HG02763 (cell line): ENCODE data around the gene EOGT.

ENCODE experiments used
- ATAC-seq: cut with Tn5 transposase; IDR thresholded peaks from one replicate; pipeline ENCODE4 v1.9.1; 2021; ENCODE audit warnings: mild to moderate bottlenecking, moderate library complexity; ENCODE audit not compliant: unreplicated experiment

The EOGT gene

GRCh38 chr3:69009559-69010410, 3.7 kb downstream of the EOGT start:
- ATAC-seq: no peak

- no peak for ATAC-seq
Measured at GRCh38 chr3:69008980-69009379, 4.5 kb downstream of the EOGT start.

DNA sequence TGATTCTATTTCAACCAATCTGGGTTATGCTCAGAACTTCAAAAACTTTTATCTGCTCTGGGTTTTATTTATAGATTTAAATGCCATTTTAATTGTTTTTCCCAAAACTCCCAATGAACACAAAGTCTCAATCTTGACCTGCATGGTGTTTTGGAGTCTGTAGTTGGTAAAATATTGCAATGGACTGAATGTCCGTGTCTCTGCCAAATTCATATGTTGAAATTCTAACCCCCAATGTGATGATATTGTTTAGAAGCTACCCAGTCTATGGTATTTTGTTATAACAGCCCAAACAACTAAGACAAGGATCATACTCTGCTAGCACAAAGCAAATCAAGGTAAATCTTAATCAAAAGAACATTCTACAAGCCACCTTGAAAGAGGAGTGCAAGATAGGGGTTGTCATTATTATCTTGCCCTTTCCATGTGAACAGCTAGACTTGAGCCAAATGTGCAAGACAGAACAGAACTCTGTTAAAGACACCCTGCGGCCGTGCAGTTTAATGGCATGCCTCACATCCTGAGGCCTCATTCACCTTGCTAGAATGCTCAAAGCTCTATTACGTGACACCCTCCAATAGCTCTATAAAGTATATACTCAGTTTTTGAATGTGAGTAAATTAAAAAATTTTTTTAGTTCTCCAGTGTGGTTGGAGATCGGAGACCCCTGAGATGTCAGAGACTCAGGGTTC, 7.5 kb downstream of the EOGT start:
- no peak for ATAC-seq

DNA sequence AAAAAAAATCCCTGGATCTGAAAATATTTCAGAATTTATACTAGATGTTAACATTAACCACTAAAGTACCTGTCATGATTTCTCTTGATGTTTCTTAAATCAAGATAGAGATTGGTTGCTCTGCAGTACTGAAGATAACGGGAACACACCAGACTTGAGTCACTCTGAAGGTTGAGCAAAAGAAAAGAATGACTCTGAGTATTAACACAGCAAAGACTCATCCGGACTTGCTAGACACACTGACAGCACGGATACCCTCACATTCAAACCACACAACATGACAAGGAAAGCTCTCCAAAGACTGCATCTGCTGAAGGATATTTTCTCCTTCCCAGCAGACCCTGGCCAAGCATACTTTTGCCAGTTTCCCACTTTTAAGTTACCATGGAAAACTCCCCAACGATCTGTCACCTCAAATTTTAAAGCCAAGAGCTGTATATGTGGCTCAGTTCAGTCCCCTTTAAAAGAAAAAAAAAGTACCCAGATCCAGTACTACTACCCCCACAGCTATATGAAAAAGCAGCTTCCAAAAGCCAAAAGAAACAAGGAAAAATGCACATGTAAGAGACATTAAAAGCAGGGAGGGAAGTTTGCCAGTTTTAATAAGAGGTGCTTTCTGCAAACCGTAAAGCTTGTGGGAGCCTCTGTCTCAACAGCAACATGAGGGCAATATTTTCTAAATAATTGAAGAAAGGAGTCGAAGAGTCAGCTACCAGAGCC, 8.3 kb downstream of the EOGT start:
- no peak for ATAC-seq

- ATAC-seq: no peak
Measured at GRCh38 chr3:69004138-69004537, 9.3 kb downstream of the EOGT start.

DNA sequence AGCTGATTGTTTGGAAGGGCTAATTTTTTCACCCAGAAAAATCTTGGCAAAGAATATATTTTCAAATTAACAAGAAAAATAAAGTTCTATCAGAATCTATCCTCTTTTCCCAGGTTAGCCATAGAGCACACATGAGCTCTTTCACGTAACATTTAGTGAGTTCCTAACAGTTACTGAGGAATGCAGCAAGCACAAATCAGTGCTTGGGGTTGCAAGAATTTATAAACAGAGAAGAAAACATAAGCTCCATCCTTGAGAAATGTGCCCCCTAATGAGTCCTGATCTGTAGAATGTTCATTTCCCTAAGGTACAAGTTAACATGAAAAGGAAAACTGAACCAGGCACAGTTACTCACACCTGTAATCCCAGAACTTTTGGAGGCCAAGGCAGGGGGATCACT, 13.9 kb downstream of the EOGT start:
- ATAC-seq: no peak

GRCh38 chr3:68999158-68999557, 14.3 kb downstream of the EOGT start:
- ATAC-seq: no peak

- ATAC-seq: no peak
Measured at GRCh38 chr3:68997887-68998286, 15.6 kb downstream of the EOGT start.

DNA sequence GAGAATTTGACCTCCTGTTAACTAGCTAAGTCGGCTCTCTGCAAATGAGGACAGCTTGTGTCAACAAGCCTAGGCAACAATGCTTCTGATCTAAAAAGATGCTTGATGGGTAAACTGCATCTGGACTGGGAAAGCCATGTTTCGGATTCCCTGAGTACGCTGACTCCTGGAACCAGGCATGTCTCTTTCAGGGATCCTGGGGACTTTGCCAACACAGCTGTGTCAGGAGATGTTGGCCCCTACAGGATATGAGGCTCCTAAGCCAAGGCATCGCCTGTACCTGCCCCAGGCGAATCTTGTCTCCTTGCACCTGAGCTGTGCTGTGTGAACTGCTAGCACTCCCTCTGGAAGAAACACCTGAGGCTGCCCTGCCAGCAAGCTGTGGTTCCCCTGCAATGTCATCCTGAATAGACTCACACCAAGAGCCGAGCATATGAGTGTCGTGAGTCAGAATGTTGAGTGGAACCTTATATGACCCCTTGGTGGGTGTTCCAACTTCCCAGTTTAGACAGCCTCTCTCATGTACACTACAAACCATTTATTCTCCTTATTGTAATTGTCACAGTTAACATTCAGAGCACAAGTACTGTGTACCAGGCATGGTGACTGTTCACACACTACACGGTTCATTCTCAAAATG, 17.0 kb downstream of the EOGT start:
- no peak for ATAC-seq

DNA sequence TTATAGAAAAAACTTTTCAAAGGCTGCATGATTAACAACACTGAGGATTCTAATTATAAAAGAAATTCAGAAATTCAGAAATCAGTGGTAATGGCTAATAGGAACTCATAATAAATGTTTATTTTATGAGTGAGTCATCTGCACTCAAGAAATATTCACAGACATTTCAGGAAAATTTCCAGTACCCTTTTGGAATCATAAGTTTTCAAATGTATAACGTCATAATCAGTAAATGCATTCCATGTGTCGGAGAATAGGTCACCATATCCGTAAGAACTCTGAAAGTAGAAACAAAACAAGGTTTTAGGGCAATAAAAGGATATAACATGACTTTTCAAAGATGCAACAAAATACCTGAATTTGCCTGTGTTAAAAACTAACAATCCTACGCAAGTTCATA, 24.7 kb downstream of the EOGT start:
- ATAC-seq: no peak

DNA sequence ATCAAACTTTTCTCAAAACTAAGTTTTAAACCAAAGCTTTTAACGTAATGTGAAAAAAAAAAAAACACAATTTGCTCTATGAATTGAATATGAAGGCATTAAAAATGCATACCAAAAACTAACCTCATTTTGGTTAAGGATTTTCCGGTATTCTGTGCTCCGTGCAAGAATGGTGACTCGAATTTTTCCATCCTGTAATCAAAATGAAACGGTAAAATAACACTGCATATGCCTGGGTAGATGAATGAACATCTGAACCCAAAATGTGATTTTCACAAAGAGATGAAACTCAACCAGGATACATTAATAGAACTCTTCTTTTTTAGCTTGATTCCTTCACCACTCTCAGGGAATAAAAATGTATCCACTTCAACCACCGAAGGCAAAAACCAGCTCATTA, 26.2 kb downstream of the EOGT start:
- no peak for ATAC-seq

DNA sequence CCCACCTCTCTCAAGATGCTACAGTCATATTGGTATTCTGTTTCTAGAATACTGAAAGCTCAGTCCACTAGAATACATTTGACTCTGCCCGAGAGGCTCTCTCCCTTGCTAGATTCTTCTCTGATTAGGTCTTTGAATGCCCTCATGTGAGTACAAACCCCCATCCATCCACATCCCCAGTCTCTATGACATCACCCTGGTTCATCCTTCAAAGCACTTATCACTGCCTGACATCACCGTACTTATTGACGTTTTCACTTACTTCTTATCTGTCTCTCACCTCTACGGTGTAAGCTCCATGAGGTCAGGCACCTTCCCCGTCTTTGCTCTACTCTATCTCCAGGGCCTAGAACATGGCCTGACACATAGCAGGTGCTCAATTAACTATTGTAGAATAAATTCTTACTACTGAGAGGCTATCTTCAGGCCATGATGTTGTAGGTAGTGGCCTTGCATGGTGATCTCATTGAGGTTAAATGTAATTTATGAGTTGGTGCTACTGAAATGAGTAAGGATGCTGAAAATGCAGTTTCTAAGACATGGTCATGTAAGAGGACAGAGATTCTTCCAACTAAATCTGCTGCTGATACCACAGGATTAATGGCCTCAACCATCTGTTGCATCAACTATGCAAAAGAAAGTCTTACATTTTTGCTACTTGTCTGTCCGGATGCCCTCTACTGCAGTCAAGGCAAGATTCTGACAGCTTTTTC, 26.8 kb downstream of the EOGT start:
- no peak for ATAC-seq

DNA sequence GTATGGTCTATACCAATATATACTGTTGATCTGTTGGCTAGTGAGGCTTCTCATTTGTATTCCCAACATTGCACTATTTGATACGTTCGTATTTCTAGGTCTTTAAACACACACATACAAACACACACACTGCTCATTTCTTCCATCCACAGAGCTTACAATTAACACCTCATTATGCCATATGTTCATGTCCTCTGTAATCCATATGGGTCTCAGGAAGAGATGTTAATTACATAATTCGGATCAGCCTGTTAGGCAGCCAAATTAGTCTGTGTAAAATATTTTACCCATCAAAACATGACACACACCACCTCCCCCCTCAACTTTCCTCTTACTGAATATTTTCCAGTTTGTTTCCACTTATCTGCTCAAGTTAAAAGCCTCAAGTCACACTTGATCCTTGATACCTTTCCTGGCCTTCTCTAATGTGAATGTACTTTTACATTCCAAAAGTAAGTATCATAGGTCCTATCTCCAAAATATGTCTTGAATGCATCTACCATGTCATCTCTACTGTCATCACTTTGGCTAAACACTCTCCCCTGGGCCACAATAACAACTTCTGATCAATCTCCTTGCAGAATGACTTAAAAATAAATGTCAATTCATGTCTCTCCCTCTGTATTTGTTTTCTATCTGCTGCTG, 28.2 kb downstream of the EOGT start:
- ATAC-seq: no peak

GRCh38 chr3:68984011-68984530, 29.4 kb downstream of the EOGT start:
- no peak for ATAC-seq

- ATAC-seq: no peak
Measured at GRCh38 chr3:68977486-68978167, 35.9 kb downstream of the EOGT start.

- no peak for ATAC-seq
Measured at GRCh38 chr3:68974711-68975110, 38.8 kb downstream of the EOGT start.

GRCh38 chr3:68973639-68974038, 39.8 kb downstream of the EOGT start:
- no peak for ATAC-seq

GRCh38 chr3:68972358-68972979, 41.0 kb downstream of the EOGT start:
- ATAC-seq: no peak

DNA sequence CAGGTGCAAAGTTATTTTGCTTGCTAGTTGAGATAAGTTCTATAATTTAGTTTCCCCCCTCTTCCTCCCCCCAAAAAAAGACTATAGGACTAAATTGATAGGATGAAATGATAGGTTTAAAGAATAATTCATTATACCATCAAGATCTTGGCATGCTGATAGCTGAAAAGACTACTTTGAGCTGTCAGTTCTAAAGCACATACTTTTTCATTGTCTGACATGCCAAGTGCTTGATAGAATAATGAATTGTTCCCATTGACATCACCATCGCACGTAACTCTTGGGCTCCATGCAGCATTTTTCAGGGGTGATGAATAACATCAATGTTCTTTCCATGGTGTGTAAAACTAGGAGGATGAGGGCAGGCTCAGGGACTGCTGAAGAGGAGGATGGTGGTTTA, 48.8 kb downstream of the EOGT start:
- ATAC-seq: no peak
